GM23338 (cell line): Measurements from ENCODE around the gene TMEM178B. TPM values are rescaled to one million over a fixed set of nuclear protein-coding genes. Genes with fewer than 3 reads are reported as not detected.

Experiments
- ATAC-seq: fragments of 200-7000 bp; cut with Tn5 transposase; 3 replicates; pipeline ENCODE4 v1.9.1; 2020
- DNase-seq: peaks from one replicate; pipeline ENCODE4 v3.0.0-alpha.2; 2015; ENCODE audit warnings: low spot score
- H2AFZ ChIP-seq: fragments of 200-600 bp; sonication (generic); 2 replicates; pipeline ENCODE4 v1.8.0; 2016; ENCODE audit warnings: antibody characterized with exemption, mild to moderate bottlenecking, moderate library complexity
- H3F3A ChIP-seq: fragments of 200-600 bp; sonication (generic); replicated peaks from 2 replicates; pipeline ENCODE4 v1.8.0; 2017; ENCODE audit warnings: antibody characterized with exemption, mixed run types, low read depth
- H3K27ac ChIP-seq: fragments of 200-600 bp; sonication (generic); 2 replicates; pipeline ENCODE4 v1.6.1; 2016; ENCODE audit warnings: low read depth
- H3K27me3 ChIP-seq: fragments of 200-600 bp; sonication (generic); 2 replicates; pipeline ENCODE4 v1.8.0; 2016; ENCODE audit warnings: mild to moderate bottlenecking, mixed run types, moderate library complexity; ENCODE audit not compliant: insufficient read depth
- H3K36me3 ChIP-seq: fragments of 200-600 bp; sonication (generic); 2 replicates; pipeline ENCODE4 v1.8.0; 2016; ENCODE audit warnings: mild to moderate bottlenecking; ENCODE audit not compliant: insufficient read depth
- H3K4me1 ChIP-seq: fragments of 200-600 bp; sonication (generic); 2 replicates; pipeline ENCODE4 v1.8.0; 2016; ENCODE audit warnings: mild to moderate bottlenecking, moderate library complexity; ENCODE audit not compliant: insufficient read depth
- H3K4me2 ChIP-seq: fragments of 200-600 bp; sonication (generic); 2 replicates; pipeline ENCODE4 v1.7.1; 2017; ENCODE audit warnings: mixed run types
- H3K4me3 ChIP-seq: fragments of 200-600 bp; sonication (generic); 2 replicates; pipeline ENCODE4 v1.6.1; 2016; ENCODE audit warnings: mixed run types
- H3K79me2 ChIP-seq: fragments of 200-600 bp; sonication (generic); replicated peaks from 2 replicates; pipeline ENCODE4 v1.8.0; 2017; ENCODE audit warnings: mild to moderate bottlenecking; ENCODE audit not compliant: insufficient read depth
- H3K9me2 ChIP-seq: fragments of 200-600 bp; sonication (generic); 2 replicates; pipeline ENCODE4 v1.8.0; 2017; ENCODE audit not compliant: insufficient read depth
- H4K20me1 ChIP-seq: fragments of 200-600 bp; sonication (generic); replicated peaks from 2 replicates; pipeline ENCODE4 v1.8.0; 2017; ENCODE audit warnings: mild to moderate bottlenecking; ENCODE audit not compliant: insufficient read depth
- H3K27ac Mint-ChIP-seq: 2 replicates; pipeline ENCODE4 v1.8.0; 2020; ENCODE audit warnings: inconsistent platforms, mild to moderate bottlenecking, moderate library complexity, mixed read lengths
- H3K27me3 Mint-ChIP-seq: 3 replicates; pipeline ENCODE4 v1.8.0; 2022; ENCODE audit warnings: low read depth, mild to moderate bottlenecking, moderate library complexity, mixed read lengths, inconsistent platforms; ENCODE audit not compliant: insufficient read depth, poor library complexity
- H3K36me3 Mint-ChIP-seq: 3 replicates; pipeline ENCODE4 v1.8.0; 2021; ENCODE audit warnings: low read depth, mild to moderate bottlenecking, inconsistent platforms, moderate library complexity, mixed read lengths
- H3K4me1 Mint-ChIP-seq: 3 replicates; pipeline ENCODE4 v1.8.0; 2020; ENCODE audit warnings: mild to moderate bottlenecking, inconsistent platforms, mixed read lengths
- H3K4me3 Mint-ChIP-seq: 3 replicates; pipeline ENCODE4 v1.8.0; 2021; ENCODE audit warnings: moderate library complexity, mild to moderate bottlenecking, inconsistent platforms, mixed read lengths
- H3K9me3 Mint-ChIP-seq: 3 replicates; pipeline ENCODE4 v1.8.0; 2020; ENCODE audit warnings: moderate library complexity, mild to moderate bottlenecking, inconsistent platforms, mixed read lengths
- CREB1 ChIP-seq: fragments of 250-450 bp; sonication (Bioruptor Pico); IDR thresholded peaks from 2 replicates; pipeline ENCODE4 v1.5.0; 2020; ENCODE audit warnings: low read depth, mild to moderate bottlenecking, moderate library complexity
- CTCF ChIP-seq, 2 experiments: fragments of 200-600 bp in 1 of 2; sonication (generic) in 1 of 2; conservative IDR thresholded peaks; 2 replicates each; pipeline versions ENCODE4 v1.5.1 to v1.6.1; 2016 to 2017; ENCODE audit warnings: antibody characterized with exemption in 2 of 2, low read depth in 2 of 2, mild to moderate bottlenecking in 2 of 2, moderate library complexity in 1 of 2
- ETS1 ChIP-seq: IDR thresholded peaks from 2 replicates; pipeline ENCODE4 v1.6.1; 2016; ENCODE audit warnings: antibody characterized with exemption
- EZH2 ChIP-seq: fragments of 200-600 bp; sonication (generic); IDR thresholded peaks from one replicate; pipeline ENCODE4 v1.8.0; 2017; ENCODE audit warnings: antibody characterized with exemption, mild to moderate bottlenecking, low read depth; ENCODE audit not compliant: unreplicated experiment
- EZH2phosphoT487 ChIP-seq: fragments of 200-600 bp; sonication (generic); IDR thresholded peaks from one replicate; pipeline ENCODE4 v1.8.1; 2018; ENCODE audit warnings: antibody characterized with exemption; ENCODE audit not compliant: unreplicated experiment
- JUNB ChIP-seq: IDR thresholded peaks from one replicate; pipeline ENCODE4 v1.6.1; 2016; ENCODE audit warnings: antibody characterized with exemption; ENCODE audit not compliant: unreplicated experiment
- NANOG ChIP-seq: IDR thresholded peaks from 2 replicates; pipeline ENCODE4 v1.6.1; 2016; ENCODE audit warnings: antibody characterized with exemption, borderline replicate concordance
- POLR2AphosphoS5 ChIP-seq: IDR thresholded peaks from 2 replicates; pipeline ENCODE4 v1.6.1; 2016; ENCODE audit warnings: antibody characterized with exemption, low read depth
- STAT1 ChIP-seq: IDR thresholded peaks from one replicate; pipeline ENCODE4 v1.6.1; 2016; ENCODE audit warnings: antibody characterized with exemption; ENCODE audit not compliant: unreplicated experiment
- ZNF114 ChIP-seq: fragments of 250-450 bp; sonication (Bioruptor Pico); IDR thresholded peaks from 2 replicates; pipeline ENCODE4 v1.5.0; 2020; ENCODE audit warnings: mild to moderate bottlenecking, moderate library complexity
- ZNF331 ChIP-seq: fragments of 250-450 bp; sonication (Bioruptor Pico); IDR thresholded peaks from 2 replicates; pipeline ENCODE4 v1.5.0; 2020; ENCODE audit warnings: low read depth, mild to moderate bottlenecking, moderate library complexity
- polyA plus RNA-seq: library from polyadenylated mRNA; unstranded; fragments of >200 nt; fragmentation: Nextera tagmentation; extraction: Ambion mirVana; gene quantifications from 2 replicates; pipeline ENCODE4 v1.2.1, GENCODE V29; 2016
- total RNA-seq: library from RNA; depleted of rRNA; stranded (reverse); fragments of >200 nt; shearing (Covaris generic); gene quantifications from 2 replicates; pipeline ENCODE4 v1.2.3, GENCODE V29; 2014

Gene TMEM178B
- total and polyA plus RNA-seq, 2 experiments from 2014 or later = 4.9 to 15.6 TPM

GRCh38 chr7:141281311-141281710 is 207.4 kb downstream of the TMEM178B start:
- Histone ChIP-seq H4K20me1 (no peaks in the 10 kb centered on the region), H3K4me1 (no peaks in the 10 kb centered on the region), H3K36me3 (no peaks in the 10 kb centered on the region), H3K4me3 (no peak overlapping the region), H3F3A (no peaks in the 10 kb centered on the region), H3K27me3 (no peaks in the 10 kb centered on the region), H3K27ac (no peak overlapping the region), H3K4me2 (no peak overlapping the region), H2AFZ (no peak overlapping the region), H3K79me2 (no peaks in the 10 kb centered on the region; the same call in 1 of the 2 replicates), H3K9me2 (0 out of 2 replicates have a peak, but pooled peaks cover 2% of the 10 kb centered on the region)
- ATAC-seq = no peak
- peaks cover 14% of the 10 kb centered on the region; the same call in 2 of the 3 replicates for H3K4me1 Mint-ChIP-seq
- H3K4me3 Mint-ChIP-seq = no peak overlapping the region
- TF ChIP-seq POLR2AphosphoS5 (no peak), JUNB (no peak), ZNF114 (CRISPR knock-in tag) (no peak), STAT1 (no peak), ZNF331 (CRISPR knock-in tag) (no peak), EZH2 (no peak), CTCF (conservative IDR thresholded peaks at IDR 0.05; ENCODE audit: low read depth in 2 of 2) (no peak), NANOG (no peak), ETS1 (no peak), EZH2phosphoT487 (no peak), CREB1 (CRISPR knock-in tag) (no peak)
- no peaks in the 10 kb centered on the region for H3K9me3 Mint-ChIP-seq
- no peaks in the 10 kb centered on the region for H3K27me3 Mint-ChIP-seq
- no peaks in the 10 kb centered on the region for H3K36me3 Mint-ChIP-seq
- peak overlapping the region; percentile 25 for H3K27ac Mint-ChIP-seq
- DNase-seq = no peak

GRCh38 chr7:141286522-141286921 is 212.7 kb downstream of the TMEM178B start:
- no peaks in the 10 kb centered on the region for H3K4me1 ChIP-seq
- H3K27ac ChIP-seq = no peak overlapping the region
- H3K36me3 Mint-ChIP-seq = no peaks in the 10 kb centered on the region
- H3K4me3 Mint-ChIP-seq = no peak overlapping the region
- ATAC-seq (no peak), DNase-seq (no peak)
- no peaks in the 10 kb centered on the region for H4K20me1 ChIP-seq
- H3K27ac Mint-ChIP-seq = no peak overlapping the region
- H3K4me2 ChIP-seq = no peak overlapping the region
- H3K79me2 ChIP-seq = no peaks in the 10 kb centered on the region
- no peak overlapping the region for H2AFZ ChIP-seq
- H3K4me3 ChIP-seq = no peak overlapping the region
- no peaks in the 10 kb centered on the region for H3F3A ChIP-seq
- peaks cover 17% of the 10 kb centered on the region for H3K4me1 Mint-ChIP-seq
- peaks cover 2% of the 10 kb centered on the region for H3K27me3 Mint-ChIP-seq
- no peaks in the 10 kb centered on the region for H3K36me3 ChIP-seq
- H3K9me2 ChIP-seq = no peaks in the 10 kb centered on the region
- no peaks in the 10 kb centered on the region for H3K27me3 ChIP-seq
- H3K9me3 Mint-ChIP-seq = no peaks in the 10 kb centered on the region; the same call in 2 of the 3 replicates
- TF ChIP-seq NANOG (no peak), ETS1 (no peak), CREB1 (CRISPR knock-in tag) (no peak), JUNB (no peak), EZH2phosphoT487 (no peak), CTCF (conservative IDR thresholded peaks at IDR 0.05; ENCODE audit: low read depth in 2 of 2) (no peak), POLR2AphosphoS5 (no peak)
